GM19463 (cell line): ENCODE results near the gene UBE3B.

Experiments used
- ATAC-seq: cut with Tn5 transposase; IDR thresholded peaks from one replicate; pipeline ENCODE4 v1.9.1; 2021; ENCODE audit warnings: mild to moderate bottlenecking, moderate library complexity; ENCODE audit not compliant: unreplicated experiment

The UBE3B gene

DNA sequence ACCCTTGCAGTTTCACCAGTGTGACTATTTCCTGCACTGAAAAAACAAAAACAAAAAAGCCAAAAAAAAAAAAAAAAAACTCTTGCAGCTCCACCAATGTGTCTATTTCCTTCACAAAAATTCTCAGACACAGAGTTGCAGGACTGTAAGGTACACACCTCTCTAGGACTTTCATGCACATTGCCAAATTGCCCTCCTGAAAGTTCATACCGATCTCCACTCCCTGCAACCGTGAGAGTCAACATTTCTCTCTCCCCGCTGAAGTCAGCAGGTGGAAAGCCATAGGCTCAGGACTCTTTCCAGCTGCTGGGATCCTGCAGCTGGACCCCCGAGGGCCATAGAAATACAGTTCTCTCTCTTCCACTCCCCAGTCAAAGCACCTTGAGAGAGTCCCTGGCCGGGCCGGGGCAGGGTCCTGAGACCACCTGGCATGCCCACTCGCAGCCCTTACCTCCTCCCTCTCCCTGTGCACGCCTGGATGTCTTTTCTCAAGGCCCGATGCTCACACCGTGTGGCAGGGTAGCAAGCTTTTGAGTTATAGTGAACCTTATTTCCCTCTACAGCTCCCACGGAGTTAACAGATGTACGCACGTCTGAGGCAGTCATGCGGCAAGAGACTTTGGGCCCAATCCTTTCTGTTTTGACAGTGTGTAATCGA lies 72.3 kb downstream of the UBE3B start:
- no peak for ATAC-seq

DNA sequence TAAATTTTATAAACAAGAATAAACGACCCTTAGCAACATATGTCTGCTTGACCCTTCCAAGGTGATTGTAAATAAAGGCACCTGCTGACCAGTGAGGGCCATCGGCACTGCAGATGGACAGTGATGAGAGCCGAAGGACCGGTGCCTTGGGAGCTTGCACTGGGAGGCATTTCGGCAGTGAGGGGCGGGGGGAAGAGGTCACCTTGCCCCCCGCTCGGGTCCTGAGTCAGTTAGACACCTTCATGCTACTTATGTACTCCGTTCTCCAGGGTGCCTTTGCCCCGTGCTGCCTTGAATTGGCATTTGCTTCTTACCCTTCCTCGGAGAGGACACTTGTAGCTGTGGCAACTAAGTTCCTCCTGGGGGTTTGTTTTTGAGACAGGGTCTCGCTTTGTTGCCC lies 72.8 kb downstream of the UBE3B start:
- no peak for ATAC-seq

DNA sequence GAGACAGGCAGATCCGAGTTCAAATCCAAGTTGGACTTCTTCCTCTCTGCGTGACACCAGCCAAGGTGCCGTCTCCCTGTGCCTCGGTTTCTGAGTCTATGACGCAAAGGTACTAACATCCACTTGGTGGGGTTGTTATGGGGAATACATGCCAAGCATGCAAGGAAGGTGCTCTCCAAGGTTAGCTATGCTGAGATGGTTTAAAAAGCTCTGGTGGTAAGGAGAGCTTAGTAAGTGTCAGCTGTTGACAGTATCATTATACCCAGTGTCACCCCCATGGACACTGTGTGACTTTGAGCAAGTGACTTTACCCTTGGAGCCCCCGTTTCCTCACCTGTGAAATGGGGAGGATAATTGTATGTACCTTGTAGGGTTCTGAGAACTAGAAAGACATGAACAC lies 73.7 kb downstream of the UBE3B start:
- no peak for ATAC-seq

DNA sequence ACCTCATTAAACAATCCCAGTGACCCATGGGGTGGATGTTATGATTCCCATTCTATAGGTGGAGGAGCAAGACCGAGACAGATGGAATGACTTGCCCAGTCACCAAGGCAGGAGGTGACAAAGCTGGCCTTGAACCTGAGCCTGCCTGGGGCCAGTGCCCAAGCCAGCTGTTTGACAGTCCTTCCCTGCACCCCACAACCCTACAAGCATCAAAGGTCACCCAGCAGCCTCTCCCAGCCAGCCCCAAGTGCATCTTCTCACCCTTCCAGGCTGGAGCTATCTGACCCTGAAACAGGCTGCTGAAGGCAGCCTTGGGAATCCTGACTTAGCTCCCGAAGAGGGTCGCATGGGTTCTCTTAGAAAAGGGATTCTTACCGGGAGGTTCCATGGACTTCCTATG lies 75.5 kb downstream of the UBE3B start:
- ATAC-seq = no peak

DNA sequence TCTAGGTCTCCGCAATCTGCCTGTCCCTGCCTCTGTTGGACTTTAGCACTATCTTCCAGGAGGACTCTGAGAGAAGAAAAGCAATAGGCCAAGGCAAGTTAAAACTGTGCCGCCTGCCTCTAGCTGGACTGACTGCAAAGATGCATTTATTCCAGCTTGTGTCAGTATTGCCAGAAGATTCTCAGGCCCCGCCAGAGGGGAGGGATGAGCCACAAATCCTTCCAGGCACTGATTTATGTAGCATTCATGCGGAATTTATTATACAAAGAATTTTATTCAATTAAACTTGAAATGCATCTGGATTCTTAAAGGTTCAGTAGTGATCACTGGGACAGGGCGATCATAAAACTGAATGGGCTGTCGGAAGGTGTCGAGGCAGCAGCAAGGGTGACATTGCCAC lies 76.0 kb downstream of the UBE3B start:
- ATAC-seq = no peak

DNA sequence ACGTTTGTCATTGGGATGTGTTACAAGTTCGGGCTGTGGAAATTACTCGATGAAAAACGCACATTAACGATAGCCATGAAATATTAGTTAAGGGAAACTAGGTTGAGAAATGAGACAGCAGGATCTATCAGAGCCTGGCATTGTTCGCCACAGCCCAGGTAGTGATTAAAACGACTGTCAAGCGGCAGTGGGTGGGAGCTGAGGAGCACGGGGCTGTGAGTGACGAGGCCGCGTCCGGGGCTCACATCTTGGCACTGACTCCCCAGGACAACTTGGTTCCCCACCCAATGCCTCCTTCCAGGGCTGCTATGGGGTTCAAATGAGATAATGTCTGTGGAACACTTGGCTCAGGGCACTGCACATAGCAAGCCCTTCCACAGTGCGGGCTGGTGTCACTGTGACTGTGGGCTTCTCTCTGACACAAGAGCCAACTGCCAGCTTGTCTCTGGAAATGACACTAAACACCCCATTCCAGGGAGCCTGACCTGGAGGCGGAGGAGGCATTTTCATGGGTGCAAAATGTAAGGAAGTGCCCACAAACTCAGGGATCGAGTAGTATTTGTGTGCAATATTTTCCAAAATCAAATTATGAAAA lies 76.6 kb downstream of the UBE3B start:
- no peak for ATAC-seq

DNA sequence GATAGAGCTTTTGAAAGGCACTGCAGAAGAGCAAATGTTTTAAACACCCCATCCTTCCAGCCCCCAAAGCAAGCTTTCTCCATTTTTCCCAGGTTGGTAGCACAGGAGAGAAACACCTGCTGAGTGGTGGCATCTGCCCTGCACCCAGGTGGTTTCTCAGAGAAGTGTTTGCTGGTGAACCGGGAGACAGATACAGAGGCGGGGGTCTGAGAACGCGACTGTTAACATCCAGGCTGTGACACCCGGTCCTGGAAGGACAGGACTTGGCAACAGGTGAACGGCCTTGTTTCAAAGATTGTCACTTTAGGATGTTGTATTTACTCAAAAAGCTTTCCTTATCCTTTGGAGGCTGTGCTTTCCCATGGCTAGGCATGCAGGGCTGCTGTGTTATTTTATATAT lies 77.3 kb downstream of the UBE3B start:
- no peak for ATAC-seq

DNA sequence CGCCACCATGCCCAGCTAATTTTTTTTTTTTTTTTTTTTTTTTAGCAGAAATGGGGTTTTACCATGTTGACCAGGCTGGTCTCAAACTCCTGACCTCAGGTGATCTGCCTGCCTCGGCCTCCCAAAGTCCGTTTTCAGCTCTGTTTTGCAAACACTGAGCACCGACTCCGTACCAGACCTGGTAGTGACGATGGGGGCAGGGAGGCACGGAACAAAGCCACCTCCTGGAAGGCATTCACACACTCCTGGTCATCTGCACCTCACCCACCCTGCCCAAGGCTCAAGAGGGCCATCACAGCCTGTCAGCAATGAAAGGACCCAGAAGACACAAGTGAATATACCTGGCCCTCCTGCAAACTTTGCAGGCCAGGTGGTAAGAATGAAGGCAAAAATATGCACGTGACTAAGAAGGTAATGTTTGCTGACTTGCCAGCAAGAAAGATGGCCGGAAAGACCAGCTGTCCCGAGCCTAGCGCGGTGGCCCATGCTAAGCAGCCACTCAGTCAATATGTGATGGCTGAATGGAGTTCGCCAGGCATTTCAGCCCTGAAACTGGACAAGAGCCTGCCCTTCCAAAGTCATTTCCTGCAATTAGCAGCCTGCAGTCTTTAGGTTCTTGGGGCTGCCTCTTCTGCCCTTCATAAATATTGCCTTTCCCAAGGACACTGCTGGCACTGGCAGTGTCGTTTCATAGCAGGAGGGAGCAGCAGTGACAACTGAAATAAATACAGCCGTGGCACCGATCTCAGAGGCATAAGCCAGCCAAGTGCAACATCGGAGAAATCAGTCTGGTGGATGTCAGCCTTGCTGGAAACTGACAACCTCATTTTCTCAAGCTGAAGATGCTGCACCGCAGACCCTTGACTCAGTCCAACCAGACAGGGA lies 78.2 kb downstream of the UBE3B start:
- ATAC-seq = no peak

DNA sequence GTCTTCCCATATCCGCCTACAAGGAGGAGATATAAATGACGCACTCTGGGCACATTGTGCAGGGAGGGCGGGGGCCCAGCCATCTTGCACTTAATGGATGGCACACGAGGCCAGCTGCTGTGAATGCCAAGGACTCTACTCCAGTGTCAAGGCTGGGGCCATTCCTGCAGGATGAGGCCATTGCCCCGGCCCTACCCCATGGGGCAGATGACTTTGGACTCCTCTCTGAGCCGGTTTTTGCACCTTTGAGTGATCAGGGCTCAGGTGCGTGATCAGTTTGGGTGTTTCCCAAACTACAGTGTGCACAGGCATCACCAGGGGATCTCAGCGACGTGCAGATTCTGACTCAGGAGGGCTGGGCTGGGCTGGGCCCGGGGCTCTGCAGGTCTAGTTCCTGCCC lies 79.8 kb downstream of the UBE3B start:
- ATAC-seq = no peak

DNA sequence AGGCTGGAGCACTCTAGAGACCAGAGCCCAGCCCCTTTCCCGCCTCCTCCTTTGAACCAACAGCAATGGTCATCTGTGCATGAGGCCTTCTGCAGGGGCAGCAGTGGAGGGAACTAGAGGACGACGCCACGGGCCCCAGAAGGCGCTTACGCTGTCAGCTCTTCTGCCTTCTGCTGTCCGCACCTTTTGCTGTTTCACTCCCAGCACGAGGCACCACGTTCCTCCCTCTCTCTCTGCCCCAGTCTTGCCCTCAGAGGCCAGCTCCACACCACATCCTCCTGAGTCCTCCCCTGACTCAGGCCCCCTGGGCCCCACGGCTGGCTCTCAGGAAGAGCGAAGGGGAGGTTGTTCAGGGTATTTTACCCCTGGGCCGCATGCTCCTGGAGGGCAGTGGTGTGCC lies 80.4 kb downstream of the UBE3B start:
- no peak for ATAC-seq

DNA sequence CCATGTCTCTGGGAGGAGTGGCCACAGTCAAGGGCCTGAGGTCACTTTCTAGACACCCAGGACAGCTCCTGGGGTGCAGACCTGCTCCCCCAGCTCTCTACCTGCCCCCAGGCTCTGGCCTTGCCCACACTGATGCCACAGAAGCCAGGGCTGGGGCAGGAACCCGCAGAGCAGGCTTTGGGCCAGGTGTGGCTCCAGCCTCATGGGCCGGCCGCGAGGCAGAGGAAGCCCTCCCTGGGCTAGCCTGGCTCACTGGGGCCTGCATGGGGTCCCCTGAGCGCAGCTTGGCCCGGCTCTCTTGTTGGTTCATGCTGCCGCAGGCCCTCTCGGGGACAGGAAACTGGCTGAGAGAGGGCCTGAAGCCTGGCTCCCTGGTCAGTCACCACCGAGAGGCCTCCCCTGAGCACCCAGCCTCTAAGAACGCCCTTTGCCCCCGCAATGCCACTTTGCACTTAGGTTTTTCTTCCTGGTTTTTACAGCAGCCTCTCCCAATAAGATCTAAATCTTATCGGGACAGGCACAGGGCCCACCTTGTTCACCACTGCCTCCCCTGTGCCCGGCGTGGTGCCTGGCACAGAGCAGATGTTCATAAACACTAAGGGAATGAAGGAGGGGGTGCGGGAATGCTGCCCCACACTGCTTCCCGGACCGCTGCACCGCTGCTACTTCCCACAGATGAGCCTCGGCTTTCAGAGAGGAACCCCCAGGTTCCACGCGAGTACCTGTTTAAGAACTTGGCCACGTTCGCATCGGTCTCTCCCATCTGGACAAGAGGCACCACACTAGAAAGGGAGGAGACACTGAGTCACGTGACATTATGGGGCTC lies 81.2 kb downstream of the UBE3B start:
- no peak for ATAC-seq

DNA sequence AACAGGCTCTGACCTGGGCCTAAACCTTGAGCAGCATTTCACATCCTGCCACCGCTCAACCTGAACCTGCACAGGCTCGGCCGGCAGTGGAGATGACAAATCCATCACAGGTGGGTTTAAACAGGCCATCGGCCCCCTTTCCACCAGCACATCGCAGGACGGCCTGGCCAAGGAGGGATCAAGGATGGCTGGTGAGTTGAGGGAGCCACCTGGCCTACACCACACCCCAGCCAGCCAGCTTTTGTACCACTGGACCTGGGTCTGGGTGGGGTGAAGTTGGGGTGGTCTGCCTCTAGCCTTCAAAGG lies 81.7 kb downstream of the UBE3B start:
- no peak for ATAC-seq

DNA sequence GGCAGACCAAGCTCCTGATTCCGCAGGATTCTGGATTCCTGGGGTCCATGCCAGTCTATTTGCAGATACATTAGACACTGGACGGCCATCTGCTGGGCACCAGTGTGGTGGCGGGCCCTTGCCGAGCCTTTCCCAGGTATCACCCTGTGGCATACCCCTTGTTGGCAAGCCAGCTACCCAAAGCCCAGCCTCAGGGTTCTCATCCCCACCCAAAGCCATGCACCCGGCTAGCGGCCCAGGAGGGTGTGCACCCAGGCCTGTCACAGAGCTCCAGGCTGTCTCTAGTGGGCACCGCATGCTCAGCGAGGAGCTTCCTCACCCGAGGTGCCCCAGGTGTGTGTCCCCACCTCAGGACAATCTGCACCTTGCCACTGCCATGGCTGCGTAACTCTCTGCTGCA lies 82.2 kb downstream of the UBE3B start:
- ATAC-seq = no peak

DNA sequence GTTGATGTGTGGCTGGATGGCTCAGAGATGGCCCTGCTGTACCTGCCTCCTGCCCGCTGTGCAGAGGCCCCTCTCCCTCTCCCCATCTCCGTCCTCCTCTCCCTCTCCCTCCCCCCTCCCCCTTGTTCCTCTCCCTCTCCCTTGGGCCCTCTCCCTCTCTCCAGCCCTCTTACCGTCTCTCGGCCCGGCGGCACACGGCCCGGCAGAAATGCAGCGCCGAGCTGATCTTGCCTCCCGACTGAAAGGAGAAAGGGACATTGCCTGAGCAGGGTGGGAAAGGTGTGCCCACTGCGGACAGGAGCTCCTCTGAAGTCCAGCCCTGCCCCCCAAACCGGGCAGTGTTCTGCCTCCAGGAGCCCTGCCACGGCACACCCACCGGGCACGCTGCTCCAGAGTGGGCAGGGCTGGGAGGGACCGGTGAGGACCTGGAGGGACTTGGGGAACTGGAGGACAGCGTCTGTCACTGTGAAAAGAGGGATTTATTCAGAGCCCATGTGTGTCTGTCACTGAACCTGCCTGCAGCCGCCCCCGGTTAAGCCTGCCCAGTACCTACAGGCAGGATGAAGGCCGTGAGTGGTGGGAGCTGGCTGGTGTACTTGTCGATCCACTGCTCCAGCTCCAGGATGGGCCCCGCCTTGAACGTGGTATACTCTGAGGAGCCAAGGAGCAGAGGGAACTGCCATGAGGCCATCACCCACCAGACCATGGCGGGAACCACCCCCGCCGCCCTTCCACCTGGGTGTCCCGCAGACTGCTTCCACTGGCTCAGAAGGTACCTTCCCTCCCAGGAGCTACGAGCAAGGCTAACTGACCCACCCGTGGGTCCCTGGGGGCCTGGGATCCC lies 83.7 kb downstream of the UBE3B start:
- no peak for ATAC-seq

DNA sequence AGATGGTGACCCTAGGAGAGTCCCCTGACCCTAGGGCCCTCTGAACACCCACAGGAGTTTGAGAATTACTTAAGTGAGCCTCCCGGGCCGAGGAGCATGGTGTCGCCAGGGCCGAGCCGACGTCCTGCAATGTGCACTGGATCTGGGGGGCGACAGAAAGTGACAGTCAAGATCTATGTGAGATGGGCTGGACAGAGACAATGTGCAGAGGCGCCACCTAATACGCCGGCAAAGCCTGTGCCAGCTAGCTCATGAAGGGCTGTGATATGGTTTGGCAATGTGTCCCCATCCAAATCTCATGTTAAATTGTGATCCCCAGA lies 84.2 kb downstream of the UBE3B start:
- no peak for ATAC-seq

DNA sequence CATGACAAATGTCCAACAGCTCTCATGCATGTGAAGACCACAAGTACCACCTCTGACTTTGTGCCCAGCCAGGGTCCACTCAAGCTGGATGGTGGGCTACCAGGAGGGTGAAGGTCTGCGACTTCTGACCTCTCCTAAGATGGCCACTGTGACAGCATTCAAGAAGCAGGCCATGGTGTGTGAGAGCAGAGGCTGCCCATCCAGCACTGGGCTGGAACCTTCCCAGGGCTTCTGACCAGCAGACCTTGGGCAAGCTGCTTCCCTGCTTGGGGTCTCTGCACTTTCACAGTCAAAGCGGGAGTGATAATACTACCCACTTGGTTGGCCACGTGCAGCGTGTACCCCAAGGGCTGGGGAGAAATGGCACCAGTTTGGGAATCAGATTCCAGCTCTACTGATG lies 85.4 kb downstream of the UBE3B start:
- ATAC-seq = no peak

DNA sequence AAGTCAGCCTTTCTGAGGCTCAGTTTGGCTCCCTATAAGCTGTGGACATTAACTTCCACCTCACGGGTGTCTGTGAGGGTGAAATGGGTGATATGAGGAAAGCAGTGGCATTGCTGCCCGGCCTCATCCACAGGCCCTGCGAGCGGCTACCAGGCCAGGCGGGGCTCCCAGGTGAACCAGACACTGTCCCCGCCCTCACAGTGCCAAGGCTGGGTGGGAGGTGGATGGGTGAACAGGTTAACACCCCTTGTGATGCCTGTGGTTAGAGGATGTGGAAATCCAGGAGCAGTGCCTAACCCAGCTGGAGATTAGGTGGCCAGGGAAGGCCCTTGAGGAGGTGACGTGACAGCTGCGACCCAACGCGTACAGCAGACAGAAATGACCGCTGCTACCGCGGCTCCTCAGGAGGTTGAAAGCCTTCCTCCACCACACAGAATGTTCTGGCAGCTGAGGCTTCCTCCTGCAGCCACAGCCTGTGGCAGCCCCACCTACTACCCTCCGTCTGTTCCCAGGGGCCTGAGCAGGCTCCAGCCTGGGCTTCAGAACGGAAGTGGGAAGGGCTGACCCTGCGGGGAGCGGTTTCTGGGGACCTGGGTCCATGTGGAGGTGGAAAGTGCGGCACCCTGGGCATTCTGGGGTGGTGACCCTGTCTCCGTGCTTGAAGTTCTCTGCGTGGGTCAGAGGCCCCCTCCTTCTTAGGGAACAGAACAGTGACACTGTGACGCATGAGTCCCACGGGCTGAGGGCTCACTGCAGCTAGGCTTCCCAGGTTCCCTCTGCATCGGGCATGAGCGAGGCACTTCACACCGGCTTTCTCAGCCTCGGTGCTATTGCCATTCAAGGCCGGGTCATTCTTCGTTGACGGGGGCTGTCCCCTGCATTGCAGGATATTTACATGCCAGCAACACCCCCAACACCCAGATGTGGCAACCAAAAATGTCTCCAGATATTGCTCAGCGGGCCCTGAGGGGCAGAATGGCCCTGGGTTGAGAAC lies 86.2 kb downstream of the UBE3B start:
- ATAC-seq = no peak

DNA sequence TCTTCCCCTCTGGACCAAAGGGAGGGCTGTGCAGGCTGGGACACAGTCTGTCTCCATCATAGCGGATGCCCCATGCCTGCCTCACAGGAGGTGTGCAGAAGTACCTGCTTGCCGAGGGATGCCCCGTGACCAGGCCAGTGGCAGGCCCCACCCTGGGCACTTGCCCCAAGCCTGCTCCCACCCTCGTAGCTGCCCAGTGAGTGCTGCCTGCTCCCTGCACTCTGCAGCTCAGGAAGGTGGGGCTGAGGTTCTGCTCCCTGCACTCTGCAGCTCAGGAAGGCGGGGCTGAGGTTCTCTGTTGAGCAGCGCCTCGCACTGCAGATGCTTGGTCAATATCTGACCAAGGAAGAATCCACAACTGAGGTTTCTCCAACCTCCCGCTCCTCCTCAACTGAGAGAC lies 89.0 kb downstream of the UBE3B start:
- no peak for ATAC-seq

DNA sequence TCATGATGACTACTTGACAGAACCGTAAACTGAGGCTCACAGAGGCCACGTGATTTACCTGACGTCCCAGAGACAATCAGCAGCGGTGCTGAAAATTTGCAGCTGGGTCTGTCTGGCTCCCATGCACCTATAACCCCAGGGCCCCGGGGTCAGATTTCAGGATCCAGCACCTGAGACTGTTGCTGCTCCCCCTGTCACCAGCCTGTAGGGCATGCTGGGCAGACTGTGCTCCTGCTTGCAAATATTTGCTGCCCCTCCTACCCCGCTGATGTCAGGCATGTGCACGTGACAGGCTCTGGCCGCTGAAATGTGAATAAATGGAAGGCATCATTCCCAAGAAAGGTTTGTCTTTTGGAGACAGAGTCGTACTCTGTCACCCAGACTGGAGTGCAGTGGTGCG lies 89.9 kb downstream of the UBE3B start:
- ATAC-seq = no peak

DNA sequence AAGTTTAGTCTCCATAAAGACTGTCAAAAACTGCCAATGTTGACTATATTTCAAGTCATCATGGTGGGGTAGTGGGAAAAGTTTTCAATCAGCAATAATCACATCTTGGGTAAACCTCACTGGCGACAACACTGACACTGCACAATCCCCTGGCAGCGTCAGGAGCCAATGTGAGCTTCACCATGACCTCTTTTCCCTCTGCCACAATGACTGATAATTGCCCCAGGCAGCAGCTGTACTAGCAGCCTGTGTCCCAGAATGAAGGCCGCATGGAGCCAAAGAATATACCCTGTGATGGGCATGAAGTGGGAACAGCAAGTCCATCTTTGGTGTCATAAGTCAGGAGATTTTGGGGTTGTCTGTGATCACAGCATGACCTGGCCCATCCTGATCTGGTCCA lies 90.5 kb downstream of the UBE3B start:
- no peak for ATAC-seq
